Pancreas (tissue), 10 donors: ENCODE results near the gene HYAL4. TPM values are rescaled to one million over a fixed set of nuclear protein-coding genes. Genes with fewer than 3 reads are reported as not detected.

Source experiments
- ATAC-seq, 4 donors: fragments of 200-7000 bp; cut with Tn5 transposase; one replicate each; pipeline versions ENCODE4 v1.8.0 to v1.9.1; 2020; ENCODE audit warnings: mild to moderate bottlenecking in 4 of 4, moderate library complexity in 4 of 4
- DNase-seq, 6 donors: peaks; one replicate each; pipeline ENCODE4 v3.0.0-alpha.2; 2020
- FAIRE-seq: peaks from 2 replicates; lab custom pipeline; 2012; peaks lifted over from hg19 to GRCh38; lab: Jason Lieb, UNC
- H3K27ac ChIP-seq, 4 donors: fragments of 200-600 bp; sonication (generic); 1 replicate in 3 of 4; 2 replicates in 1 of 4; pipeline versions ENCODE4 v1.5.0 to v1.8.0; 2020
- H3K27me3 ChIP-seq, 4 donors: fragments of 200-600 bp; one replicate each; pipeline ENCODE4 v1.8.0; 2021
- H3K36me3 ChIP-seq, 3 donors: fragments of 200-600 bp; sonication (generic) in 1 of 3; one replicate each; pipeline versions ENCODE4 v1.5.0 to v1.8.0; 2020 to 2021
- H3K4me1 ChIP-seq, 3 donors: fragments of 200-600 bp; one replicate each; pipeline ENCODE4 v1.8.0; 2021
- H3K4me3 ChIP-seq, 4 donors: fragments of 200-600 bp; sonication (generic) in 2 of 4; one replicate each; pipeline versions ENCODE4 v1.5.0 to v1.8.0; 2020 to 2021
- H3K9me3 ChIP-seq, 4 donors: fragments of 200-600 bp; one replicate each; pipeline ENCODE4 v1.8.0; 2021
- CTCF ChIP-seq, 4 donors: fragments of 200-600 bp; sonication (generic) in 3 of 4; IDR thresholded peaks; one replicate each; pipeline versions ENCODE4 v1.5.0 to v1.8.0; 2021; ENCODE audit warnings: antibody characterized with exemption in 4 of 4
- WGBS, 2 donors: extraction: QIAGEN DNeasy Blood & Tissue Kit; methylation state at CpG; one replicate each; pipeline ENCODE4 v1.1.7; 2013; 5-methylcytosine and 5-hydroxymethylcytosine counted together
- intact Hi-C, 3 donors: fragments of 100-400 bp; cut with DNase I; formaldehyde crosslinking; loops; one replicate each; pipeline versions ENCODE4 v1.11.1 to v1.14.2; 2022
- polyA plus RNA-seq, 2 donors: library from polyadenylated mRNA; stranded (reverse); fragments of 200-250 nt; gene quantifications; one replicate each; pipeline ENCODE4 v1.2.3, GENCODE V29; 2013
- total RNA-seq, 6 donors: library from RNA; stranded (reverse); fragmentation: NEBNext Ultra II Directional in 4 of 6; extraction: Animal tissue kit (Norgen Biotek cat#: 25700) in 4 of 6; gene quantifications; one replicate each; pipeline versions ENCODE4 v1.2.1 to v1.2.4, GENCODE V29; 2021 to 2023
- donor health status: healthy with polysubstance abuse.
- donor health status: DM: no; HTN: no; CAD: no; lungs with moderate emphysema.
- donor health status: DM: no; HTN: no; CAD: no.
- donor health status: control.
- donor health status: control.
- donor health status: Bipolar disorder and iron deficiency.
- donor health status: DM: yes; HTN: yes; CAD: no.
- donor health status: DM: no; HTN: no; CAD: no.
- donor health status: DM: no; HTN: no; CAD: no.
- donor health status: DM: yes; HTN: yes; CAD: no.

The HYAL4 gene
- total and polyA plus RNA-seq, 8 donors, result not detected

DNA sequence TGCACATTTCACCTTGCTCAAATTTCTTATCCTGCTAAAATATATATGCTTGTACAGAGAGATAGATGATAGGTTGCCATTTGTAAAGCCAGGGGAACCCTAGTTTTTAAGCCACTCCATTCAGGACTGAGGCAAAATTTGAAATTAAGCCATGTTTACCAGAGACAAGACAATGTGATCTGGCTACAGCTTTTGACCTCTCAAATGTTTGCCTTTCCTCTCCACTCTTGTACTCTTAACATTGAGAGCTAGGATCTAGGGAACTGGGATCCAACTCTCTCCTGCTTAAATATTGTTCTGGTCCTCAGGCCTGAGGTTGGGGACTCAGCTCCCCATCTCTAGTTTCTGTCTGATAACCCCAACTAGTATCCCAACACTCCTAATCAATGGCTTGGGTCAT lies 15.9 kb downstream of the HYAL4 start:
- DNase-seq (no peak), ATAC-seq (no peak), FAIRE-seq (no peak)
- intact Hi-C loops, result loop anchor here in 2 of 3 donors (5.0 to 10.0 kb wide), 4 partner anchors 66 to 226 kb away; no protein-coding TSS in a partner anchor
- no peaks in the 10 kb centered on the region for H3K9me3 ChIP-seq
- no peaks in the 10 kb centered on the region for H3K27me3 ChIP-seq
- H3K36me3 ChIP-seq, result no peaks in the 10 kb centered on the region
- no peak for TF ChIP-seq CTCF (IDR thresholded peaks at IDR 0.05)
- H3K4me3 ChIP-seq, result no peak overlapping the region
- no peak overlapping the region for H3K27ac ChIP-seq
- H3K4me1 ChIP-seq, result peaks cover 0 to 6% (median 0%) of the 10 kb centered on the region in 3 donors

GRCh38 chr7:123862775-123863174 lies 17.8 kb downstream of the HYAL4 start:
- H3K27ac ChIP-seq, result no peak overlapping the region
- no peaks in the 10 kb centered on the region for H3K36me3 ChIP-seq
- ATAC-seq (no peak), FAIRE-seq (no peak), DNase-seq (no peak)
- intact Hi-C loops, result loop anchor here in 2 of 3 donors (5.0 to 10.0 kb wide), 4 partner anchors 68 to 228 kb away; no protein-coding TSS in a partner anchor
- no peak overlapping the region for H3K4me3 ChIP-seq
- H3K27me3 ChIP-seq, result no peaks in the 10 kb centered on the region
- H3K9me3 ChIP-seq, result no peaks in the 10 kb centered on the region
- H3K4me1 ChIP-seq, result peaks cover 0 to 6% (median 0%) of the 10 kb centered on the region in 3 donors
- no peak for TF ChIP-seq CTCF (IDR thresholded peaks at IDR 0.05)

DNA sequence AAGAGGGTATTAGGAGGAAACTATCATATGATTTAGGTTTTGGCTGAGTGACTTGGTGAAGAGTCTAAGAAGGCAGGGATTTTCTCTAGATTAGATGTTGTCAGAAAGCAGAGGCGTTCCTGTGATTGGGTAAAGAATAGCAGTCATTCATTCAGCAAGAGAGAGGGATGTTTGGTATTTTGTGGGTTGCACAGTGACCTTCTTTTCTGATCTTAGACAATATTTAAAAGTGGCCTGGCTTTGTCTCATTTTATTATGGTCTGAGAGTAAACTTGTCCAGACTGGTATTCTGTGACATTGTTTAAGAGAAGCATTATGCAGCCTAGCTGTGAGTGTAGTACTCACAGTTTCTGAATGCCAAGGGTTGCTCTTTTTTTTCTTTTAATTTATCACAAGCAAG lies 18.5 kb downstream of the HYAL4 start:
- H3K9me3 ChIP-seq, result no peaks in the 10 kb centered on the region
- WGBS, 2 donors, result 94% methylated on average over 1 of the region's 1 CpG
- FAIRE-seq (no peak), DNase-seq (no peak), ATAC-seq (no peak)
- intact Hi-C loops, result loop anchor here in 2 of 3 donors (5.0 to 10.0 kb wide), 4 partner anchors 69 to 229 kb away; no protein-coding TSS in a partner anchor
- H3K36me3 ChIP-seq, result no peaks in the 10 kb centered on the region
- no peak overlapping the region for H3K4me3 ChIP-seq
- no peak overlapping the region for H3K27ac ChIP-seq
- no peak for TF ChIP-seq CTCF (IDR thresholded peaks at IDR 0.05)
- H3K4me1 ChIP-seq, result peaks cover 0 to 6% (median 0%) of the 10 kb centered on the region in 3 donors
- no peaks in the 10 kb centered on the region for H3K27me3 ChIP-seq

- no peaks in the 10 kb centered on the region for H3K36me3 ChIP-seq
- no peak overlapping the region for H3K4me3 ChIP-seq
- DNase-seq (no peak), ATAC-seq (peak in 2 of 4 donors; percentile 19 to 28), FAIRE-seq (no peak)
- H3K9me3 ChIP-seq, result no peaks in the 10 kb centered on the region
- TF ChIP-seq CTCF (IDR thresholded peaks at IDR 0.05), result no peak
- WGBS, 2 donors, result 21 to 54% methylated on average over 1 of the region's 1 CpG
- intact Hi-C loops, result loop anchor here in 2 of 3 donors (5.0 to 10.0 kb wide), 4 partner anchors 69 to 229 kb away; no protein-coding TSS in a partner anchor
- H3K27me3 ChIP-seq, result no peaks in the 10 kb centered on the region
- peaks cover 0 to 6% (median 0%) of the 10 kb centered on the region in 3 donors for H3K4me1 ChIP-seq
- H3K27ac ChIP-seq, result no peak overlapping the region
Measured at GRCh38 chr7:123864012-123864411, 19.0 kb downstream of the HYAL4 start.

DNA sequence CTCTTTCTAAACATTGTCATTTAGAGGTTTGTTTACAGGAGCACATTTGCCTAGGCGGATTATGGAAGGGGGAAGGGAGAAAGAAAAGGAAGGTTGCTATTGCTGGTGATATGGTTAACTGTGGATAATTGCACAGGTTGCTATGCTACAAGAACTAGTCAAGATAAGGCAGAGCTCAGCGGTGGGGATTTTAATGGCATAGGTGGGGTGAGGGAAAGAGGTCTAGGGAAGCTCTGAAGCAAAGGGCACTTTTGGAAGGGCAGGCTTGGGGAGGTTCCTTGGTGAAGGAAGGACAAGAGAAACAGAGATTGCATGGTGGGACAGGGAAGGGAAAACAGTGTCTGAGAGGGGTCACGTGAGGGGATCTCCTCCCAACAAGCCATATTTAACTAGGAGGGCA lies 19.5 kb downstream of the HYAL4 start:
- DNase-seq, result no peak
- Histone ChIP-seq H3K27me3 (no peaks in the 10 kb centered on the region), H3K27ac (no peak overlapping the region), H3K4me3 (no peak overlapping the region), H3K36me3 (no peaks in the 10 kb centered on the region), H3K4me1 (peaks cover 0 to 6% (median 0%) of the 10 kb centered on the region in 3 donors), H3K9me3 (no peaks in the 10 kb centered on the region)
- intact Hi-C loops, result loop anchor here in 2 of 3 donors (5.0 to 10.0 kb wide), 4 partner anchors 70 to 230 kb away; no protein-coding TSS in a partner anchor
- WGBS, 2 donors, result 53 to 55% methylated on average over 3 of the region's 3 CpGs
- FAIRE-seq, result no peak
- peak; percentile 35 to 70 (median 60) for ATAC-seq
- TF ChIP-seq CTCF (IDR thresholded peaks at IDR 0.05), result no peak
